Activated gamma-delta T cell (primary cell): ENCODE measurements around the gene SERPINA4.
"Not testable (repeated sequence)": the region's sequence is repeated elsewhere in the genome, so short reads cannot be mapped to it uniquely, and the experiment has no call there.

Source experiments
- DNase-seq: peaks from one replicate; lab custom pipeline; 2025; lab: John Stamatoyannopoulos, UW

Gene SERPINA4

GRCh38 chr14:94592457-94592856 is 31.2 kb downstream of the SERPINA4 start:
- DNase-seq = no peak

- DNase-seq = no peak
These were observed 32.1 kb downstream of the SERPINA4 start for GRCh38 chr14:94593376-94593748.

- DNase-seq = no peak
These were observed 32.6 kb downstream of the SERPINA4 start for GRCh38 chr14:94593749-94594431.

- DNase-seq = no peak
These were observed 33.2 kb downstream of the SERPINA4 start for GRCh38 chr14:94594441-94594840.

- DNase-seq = no peak
These were observed 34.7 kb downstream of the SERPINA4 start for GRCh38 chr14:94595912-94596311.

GRCh38 chr14:94596361-94596760 is 35.1 kb downstream of the SERPINA4 start:
- DNase-seq = no peak

GRCh38 chr14:94597788-94598187 is 36.5 kb downstream of the SERPINA4 start:
- no peak for DNase-seq

GRCh38 chr14:94598506-94598815 is 37.2 kb downstream of the SERPINA4 start:
- DNase-seq = no peak

- no peak for DNase-seq
These were observed 37.8 kb downstream of the SERPINA4 start for GRCh38 chr14:94598816-94599655.

GRCh38 chr14:94599656-94600004 is 38.4 kb downstream of the SERPINA4 start:
- DNase-seq = no peak

DNA sequence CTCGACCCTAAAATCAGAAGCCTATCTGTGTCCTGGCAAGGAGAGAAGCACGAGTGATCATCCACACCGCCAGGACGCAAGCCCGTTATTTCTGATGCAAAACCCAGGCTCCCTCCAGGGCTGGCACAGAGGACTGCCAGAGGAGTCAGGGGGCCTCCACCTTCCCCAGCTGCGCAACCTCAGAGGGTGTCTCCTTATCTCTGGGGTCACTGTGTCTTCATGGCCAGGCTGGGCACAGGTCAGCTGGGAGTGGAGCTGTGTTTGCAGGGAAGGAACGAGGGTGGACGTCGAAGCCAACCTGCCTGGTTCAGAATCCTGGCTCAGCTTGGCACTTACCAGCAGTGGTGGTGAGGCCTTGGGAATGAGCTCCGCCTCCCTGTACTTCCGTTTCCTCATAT is 38.9 kb downstream of the SERPINA4 start:
- no peak for DNase-seq

GRCh38 chr14:94601884-94602391 is 40.7 kb downstream of the SERPINA4 start:
- no peak for DNase-seq

DNA sequence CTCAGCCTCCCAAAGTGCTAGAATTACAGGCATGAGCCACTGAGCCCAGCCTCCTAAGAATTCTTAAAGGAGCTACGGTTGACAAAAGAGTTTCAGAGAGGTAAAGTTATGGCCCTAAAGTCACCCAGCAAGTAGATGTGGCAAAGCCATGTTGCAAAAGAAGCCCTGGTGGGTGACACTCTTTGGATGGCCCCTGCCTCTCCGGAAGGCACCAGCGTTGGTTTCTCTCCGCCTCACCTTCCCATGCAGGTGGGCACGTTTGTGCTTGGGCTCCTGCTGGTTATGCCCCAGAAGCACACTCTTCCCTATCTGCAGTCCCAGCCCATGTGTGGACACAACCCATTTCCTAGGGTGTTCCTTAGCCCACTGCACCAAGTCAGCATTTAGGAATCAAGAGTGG is 41.5 kb downstream of the SERPINA4 start:
- no peak for DNase-seq

- no peak for DNase-seq
These were observed 44.1 kb downstream of the SERPINA4 start for GRCh38 chr14:94605361-94605760.

DNA sequence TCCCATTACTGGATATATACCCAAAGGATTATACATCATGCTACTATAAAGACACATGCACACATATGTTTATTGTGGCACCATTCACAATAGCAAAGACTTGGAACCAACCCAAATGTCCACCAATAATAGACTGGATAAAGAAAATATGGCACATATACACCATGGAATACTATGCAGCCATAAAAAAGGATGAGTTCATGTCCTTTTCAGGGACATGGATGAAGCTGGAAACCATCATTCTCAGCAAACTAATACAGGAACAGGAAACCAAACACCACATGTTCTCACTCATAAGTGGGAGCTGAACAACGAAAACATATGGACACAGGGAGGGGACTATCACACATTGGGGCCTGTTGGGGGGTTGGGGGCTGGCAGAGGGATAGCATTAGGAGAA is 47.7 kb downstream of the SERPINA4 start:
- DNase-seq = not testable (repeated sequence)

DNA sequence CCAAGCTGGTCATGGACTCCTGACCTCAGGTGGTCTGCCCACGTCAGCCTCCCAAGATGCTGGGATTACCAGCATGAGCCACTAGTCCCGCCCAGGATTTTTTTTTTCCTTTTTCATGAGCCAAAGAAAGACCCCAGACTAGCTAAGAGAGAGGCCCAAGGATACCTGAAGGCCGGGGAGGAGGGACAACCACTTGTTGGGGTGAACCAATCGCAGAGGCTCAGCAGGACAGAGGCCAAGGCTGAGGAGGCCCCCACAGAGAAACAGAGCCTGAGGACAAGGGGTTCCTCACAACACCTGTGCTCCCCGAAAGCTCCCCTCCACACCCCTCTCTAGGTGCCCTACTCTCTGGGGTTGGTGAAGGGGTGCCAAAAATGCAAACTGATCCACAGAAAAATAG is 49.9 kb downstream of the SERPINA4 start:
- no peak for DNase-seq

- no peak for DNase-seq
These were observed 50.9 kb downstream of the SERPINA4 start, which contains the start of gene SERPINA3 for GRCh38 chr14:94612174-94612573. Gene SERPINA3 (plus strand): TSS chr14:94612391. CDS start chr14:94614442, 2,051 bp downstream.

- no peak for DNase-seq
These were observed 51.6 kb downstream of the SERPINA4 start for GRCh38 chr14:94612580-94613554.

GRCh38 chr14:94613720-94614644 is 52.7 kb downstream of the SERPINA4 start:
- DNase-seq = no peak

DNA sequence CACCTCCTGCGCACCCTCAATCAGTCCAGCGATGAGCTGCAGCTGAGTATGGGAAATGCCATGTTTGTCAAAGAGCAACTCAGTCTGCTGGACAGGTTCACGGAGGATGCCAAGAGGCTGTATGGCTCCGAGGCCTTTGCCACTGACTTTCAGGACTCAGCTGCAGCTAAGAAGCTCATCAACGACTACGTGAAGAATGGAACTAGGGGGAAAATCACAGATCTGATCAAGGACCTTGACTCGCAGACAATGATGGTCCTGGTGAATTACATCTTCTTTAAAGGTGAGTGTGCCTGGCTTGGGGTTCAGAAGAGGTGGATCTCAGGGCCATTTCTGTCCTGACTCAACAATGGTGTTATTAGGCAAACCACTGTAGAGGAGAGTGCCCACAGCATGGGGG is 53.6 kb downstream of the SERPINA4 start:
- DNase-seq = no peak

DNA sequence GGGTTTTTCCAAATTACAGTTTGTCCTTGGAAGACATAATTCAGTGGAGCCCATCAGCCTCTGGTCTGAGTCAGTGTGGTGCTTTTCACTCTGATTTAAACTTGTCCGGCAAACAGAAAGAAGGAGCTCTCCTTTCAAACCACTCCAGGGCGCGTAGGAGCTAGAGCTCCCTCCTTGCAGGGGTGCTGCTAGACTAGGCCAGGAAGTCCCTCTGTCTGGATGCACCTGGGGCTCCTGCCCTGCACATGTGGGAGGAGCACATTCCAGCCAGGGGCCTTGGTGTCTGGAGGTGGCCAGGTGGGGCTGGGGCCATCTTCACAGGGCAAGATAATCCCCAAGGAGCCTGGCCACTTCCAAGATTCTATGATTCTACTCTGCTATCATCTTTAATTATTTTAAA is 54.0 kb downstream of the SERPINA4 start:
- no peak for DNase-seq
